NCI-H2227 treated with DMSO at 0.1 percent for 48 hours (cell line): ENCODE measurements around the gene NGF.

ENCODE experiments used
- DNase-seq: peaks from one replicate; lab custom pipeline; 2025; lab: John Stamatoyannopoulos, UW

NGF gene

DNA sequence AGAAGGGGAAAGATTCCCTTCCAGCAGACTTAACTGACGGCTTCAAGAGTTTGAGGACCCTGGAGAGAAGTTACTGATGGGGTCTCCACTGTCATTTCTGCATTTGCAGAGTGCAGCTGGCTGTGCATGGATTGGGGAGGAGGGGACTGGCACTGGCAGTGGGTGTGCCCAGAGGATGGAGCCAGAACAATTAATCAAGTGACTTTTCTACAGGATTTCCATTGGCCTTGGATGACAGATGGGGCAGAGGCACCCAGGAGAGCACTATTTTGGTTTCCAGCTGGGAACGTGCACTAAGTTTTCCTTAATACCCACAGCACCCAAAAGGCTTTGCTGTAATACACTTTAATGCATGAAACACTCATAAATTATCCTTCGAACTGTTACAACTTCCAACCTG is 1.3 kb downstream of the NGF start:
- no peak for DNase-seq

- no peak for DNase-seq
These were observed 5.0 kb downstream of the NGF start for GRCh38 chr1:115332813-115333608.

DNA sequence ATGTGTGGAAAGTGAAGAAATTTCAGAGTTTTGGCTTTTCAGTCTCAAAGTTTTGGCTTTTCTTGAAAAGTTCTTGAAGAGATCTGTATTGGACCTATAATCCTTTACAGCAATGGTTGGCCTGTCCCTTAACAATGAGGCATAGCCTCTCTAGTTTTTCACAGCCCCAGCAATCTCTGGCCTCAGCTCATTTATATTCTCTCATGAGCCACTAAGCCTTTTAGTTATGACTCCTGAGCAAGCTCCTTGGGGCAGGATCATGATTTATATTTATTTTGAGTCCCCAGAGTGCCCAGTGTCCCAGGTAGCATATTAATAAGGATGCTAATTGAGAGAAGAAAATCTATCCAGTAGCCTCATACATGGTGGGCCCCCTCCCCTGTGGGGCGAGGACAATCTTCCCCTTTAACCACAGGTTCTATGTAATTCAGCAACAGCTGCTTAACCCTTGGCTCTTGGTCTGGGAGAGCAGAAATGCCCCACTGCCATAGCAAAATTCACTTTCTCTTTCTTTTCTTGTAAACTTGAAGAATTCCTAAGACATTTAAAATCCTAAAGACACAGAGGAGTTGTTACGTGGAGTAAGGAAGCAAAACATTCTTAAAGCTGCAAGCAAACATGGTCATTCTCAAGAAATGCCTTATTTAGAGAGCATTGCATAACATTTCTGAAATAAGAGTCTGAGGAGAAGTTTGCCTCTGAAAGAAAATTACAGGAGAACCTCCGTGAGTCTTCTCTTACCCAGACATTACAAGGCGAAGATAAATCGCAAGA is 6.3 kb downstream of the NGF start:
- no peak for DNase-seq

DNA sequence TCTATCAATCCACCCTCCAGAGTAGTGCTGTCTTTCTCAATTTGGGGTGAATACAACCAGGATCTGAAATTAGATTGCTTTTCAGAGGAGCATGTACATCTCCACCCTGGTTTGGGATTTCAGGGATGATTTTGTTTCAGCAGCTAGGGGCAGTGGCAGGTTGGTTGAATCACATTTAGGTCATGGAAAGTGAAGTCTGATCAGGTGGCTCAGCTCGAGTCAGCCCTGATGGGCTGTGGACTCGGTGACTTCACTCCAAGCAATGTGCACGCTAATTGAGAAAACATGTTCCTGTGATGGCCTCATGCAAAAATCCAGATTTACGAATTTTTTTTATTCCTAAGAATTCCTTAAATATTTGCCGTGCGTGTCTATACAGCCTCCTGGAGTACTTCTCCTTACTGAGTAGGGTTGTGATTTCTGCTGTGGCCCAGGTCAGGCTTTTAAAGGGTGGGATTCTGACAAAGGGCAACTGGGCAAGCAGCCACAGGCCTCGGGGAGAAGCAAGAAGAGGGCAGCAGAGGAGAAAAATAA is 7.5 kb downstream of the NGF start:
- no peak for DNase-seq

- DNase-seq = no peak
These were observed 8.1 kb downstream of the NGF start for GRCh38 chr1:115329965-115330364.

DNA sequence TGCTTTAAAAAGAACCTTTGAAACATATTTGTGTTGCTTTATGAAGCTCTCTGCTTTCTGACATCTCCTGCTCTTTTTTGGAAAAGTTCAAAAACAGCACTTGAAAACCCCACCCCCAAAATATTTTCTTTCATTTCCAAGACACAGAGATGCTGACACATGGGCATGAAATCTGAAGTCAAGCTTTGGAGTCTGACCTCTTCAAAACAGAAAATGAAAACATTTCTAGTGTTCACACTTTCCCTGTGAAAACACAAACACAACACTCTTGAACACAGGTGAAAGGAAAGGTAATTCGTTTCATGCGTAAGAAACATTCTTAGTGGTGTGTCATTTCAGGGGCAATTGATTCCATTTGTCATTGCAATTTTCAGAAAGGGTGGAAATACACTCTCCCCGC is 10.8 kb downstream of the NGF start:
- DNase-seq = no peak

DNA sequence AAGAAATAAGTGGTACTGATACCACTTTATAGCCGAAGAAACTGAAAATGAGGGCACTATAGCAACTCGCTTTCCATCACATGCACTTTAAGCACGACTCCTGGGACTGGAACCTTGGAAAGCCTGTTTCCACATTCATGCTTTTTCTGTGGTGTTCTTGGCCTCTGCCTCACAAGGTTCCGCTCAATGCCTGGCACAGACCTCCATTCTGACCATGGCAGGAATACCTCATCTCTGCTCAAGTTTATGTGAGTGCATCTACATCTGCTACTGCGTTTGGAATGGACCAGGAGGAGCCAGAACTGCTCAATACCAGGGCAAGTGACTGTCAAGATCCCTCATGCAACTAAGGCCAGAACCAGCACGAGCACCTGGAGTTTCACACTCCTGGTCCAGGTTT is 11.6 kb downstream of the NGF start:
- DNase-seq = no peak

- no peak for DNase-seq
These were observed 12.2 kb downstream of the NGF start for GRCh38 chr1:115325874-115326273.

DNA sequence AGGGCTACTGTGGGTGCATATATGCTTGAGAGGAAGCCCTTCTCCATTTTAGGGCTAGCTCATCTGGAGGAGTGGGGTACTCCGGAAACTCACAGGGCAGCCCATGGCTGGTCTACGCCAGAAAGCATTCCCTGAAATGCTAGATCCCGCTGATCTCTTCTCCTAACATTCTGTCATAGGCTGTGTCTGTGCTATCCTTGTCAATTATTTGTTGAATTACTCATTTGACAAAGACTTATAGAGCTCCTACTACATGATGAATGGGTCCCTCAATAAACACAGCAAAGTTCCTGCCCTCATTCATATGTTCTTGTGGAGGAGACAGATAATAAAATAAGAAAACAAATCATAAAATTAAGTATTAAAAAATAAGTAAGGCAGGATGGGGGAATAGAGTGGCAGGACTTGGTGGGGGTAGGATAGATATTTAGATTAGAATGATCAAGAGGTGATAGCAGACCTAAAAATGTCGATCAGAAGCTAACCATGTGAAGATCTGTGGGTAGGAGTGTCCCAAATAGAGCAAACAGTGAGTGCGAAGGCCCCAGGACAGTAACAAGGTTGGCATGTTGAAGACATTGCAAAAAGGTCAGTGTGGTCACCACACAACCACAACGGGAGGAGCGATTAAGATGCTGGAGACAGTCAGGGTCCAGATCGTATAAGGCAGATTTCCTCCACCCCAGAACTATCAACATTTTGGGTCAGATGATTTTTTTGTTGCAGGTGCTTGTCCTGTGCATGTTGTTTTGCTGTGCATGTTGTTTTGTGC is 13.2 kb downstream of the NGF start:
- DNase-seq = no peak

- DNase-seq = no peak
These were observed 14.6 kb downstream of the NGF start for GRCh38 chr1:115323366-115324004.

DNA sequence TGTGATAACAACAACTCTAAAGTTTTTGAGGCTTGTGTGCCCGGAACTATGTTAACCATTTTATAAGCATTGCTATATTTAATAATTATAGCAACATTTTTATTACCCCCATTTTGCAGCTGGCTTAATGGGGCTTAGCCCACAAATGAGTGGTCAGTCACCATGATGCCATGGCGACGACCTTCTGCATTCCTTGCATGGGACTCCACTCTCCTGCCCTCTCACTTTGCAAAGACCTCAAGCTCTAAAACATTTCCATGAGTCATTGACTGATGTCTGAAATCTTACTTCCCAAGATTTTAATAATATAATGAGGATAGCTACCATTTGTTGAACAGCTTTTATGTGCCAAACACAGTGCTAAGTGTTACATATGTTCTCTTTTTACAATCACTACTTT is 15.4 kb downstream of the NGF start:
- no peak for DNase-seq

- no peak for DNase-seq
These were observed 17.7 kb downstream of the NGF start for GRCh38 chr1:115320377-115320776.

- DNase-seq = no peak
These were observed 18.3 kb downstream of the NGF start for GRCh38 chr1:115319706-115320105.

DNA sequence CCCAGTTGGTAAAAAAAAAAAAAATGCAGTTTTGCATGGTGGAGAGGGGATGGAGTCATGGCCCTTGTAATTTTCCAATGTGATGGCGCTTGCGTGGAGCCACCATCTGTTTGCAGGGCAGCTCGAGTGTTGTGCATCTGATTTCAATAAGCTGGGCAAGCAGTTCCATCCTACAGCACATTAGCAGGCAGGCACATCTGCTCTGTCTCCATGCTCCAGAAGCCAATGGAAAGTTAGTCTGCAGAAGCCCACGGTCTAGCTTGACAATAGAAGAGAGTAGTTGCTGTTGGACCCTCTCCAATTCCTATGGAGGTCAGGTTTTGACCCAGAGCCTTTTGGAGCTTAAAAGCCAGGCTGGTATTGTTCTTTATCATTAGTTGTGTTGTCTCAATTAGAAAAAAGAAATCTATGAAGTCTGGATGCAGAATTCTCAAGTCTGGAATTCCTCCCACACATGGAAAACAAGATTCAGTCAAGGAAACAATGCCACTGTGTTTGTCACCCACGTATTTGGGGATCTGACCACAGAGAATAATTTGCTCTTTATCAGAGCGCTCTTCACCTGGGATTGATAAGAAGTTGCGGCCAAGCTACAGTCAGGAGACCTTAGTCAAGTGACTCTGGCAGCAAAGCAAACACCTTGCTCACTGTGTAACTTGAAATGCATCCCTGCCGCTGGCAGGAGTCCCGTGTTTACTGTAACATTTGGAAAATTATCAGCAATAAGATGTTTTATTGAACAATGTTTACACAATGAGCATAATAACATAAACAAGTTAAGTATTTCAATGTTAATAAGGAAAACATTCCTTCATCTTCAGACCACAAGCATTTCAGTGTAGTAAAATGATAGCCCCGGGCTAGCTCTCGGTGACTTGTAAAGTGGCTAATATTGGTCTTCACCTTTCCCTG is 20.7 kb downstream of the NGF start:
- no peak for DNase-seq

DNA sequence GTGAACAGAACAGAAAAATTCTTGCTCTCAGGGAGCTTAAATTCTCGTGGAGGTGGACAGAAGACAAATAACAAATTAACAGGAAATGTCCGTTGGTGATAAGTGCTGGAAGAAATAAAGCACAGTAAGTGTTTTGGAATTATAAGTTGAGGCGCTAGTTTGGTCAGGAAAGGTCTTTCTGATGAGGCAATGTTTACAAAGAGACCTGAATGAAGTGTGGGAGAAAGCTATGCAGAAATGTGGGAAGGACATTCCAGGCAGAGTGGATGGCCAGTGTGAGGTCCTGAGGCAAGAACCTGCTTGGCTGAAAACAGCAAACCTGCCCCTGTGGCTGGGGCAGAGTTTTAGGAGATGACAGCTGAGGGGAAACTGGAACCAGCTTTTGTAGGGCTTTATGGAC is 23.3 kb downstream of the NGF start:
- DNase-seq = no peak

DNA sequence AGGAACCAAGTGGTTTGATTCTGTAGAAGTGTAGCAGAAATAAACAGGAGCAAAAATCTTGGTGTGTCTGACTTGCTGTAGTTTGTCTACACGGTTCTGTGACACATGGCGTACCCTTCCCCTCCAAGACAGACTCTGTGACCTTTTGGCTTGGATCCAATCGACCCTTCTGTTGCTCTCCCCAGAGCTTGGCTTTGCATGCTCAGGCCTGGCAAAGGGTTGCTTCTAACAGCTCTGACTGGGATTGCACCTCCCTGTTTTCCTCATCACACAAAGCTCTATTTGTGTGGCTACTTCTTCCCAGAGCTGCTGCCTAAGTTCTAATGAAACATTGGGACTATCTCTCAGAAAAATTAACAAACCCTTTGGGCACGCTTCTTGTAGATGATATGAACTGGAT is 24.0 kb downstream of the NGF start:
- DNase-seq = no peak

GRCh38 chr1:115313182-115313581 is 24.9 kb downstream of the NGF start:
- no peak for DNase-seq

GRCh38 chr1:115312742-115313141 is 25.3 kb downstream of the NGF start:
- no peak for DNase-seq

GRCh38 chr1:115311474-115311989 is 26.5 kb downstream of the NGF start:
- no peak for DNase-seq

GRCh38 chr1:115310581-115311473 is 27.2 kb downstream of the NGF start:
- DNase-seq = no peak
